H1 (cell line): ENCODE data around the gene TXNRD2. TPM values are rescaled to one million over a fixed set of nuclear protein-coding genes. Genes with fewer than 3 reads are reported as not detected.

ENCODE experiments used
- CTCF ChIA-PET: fragments of 300-600 bp; sonication (Branson Sonifier 250); formaldehyde crosslinking; loops from one replicate; lab custom pipeline; 2021; ENCODE audit not compliant: partially characterized antibody; lab: Charles Lee
- POLR2A ChIA-PET: fragments of 300-600 bp; sonication (Branson Sonifier 250); formaldehyde crosslinking; loops from one replicate; lab custom pipeline; 2021; ENCODE audit warnings: inconsistent platforms; ENCODE audit not compliant: partially characterized antibody; lab: Charles Lee
- DNase-seq, 2 experiments: peaks; one replicate each; pipeline versions ENCODE4 v3.0.0 to v3.0.0-alpha.2; 2010 to 2022; ENCODE audit warnings: low spot score in 2 of 2, low read depth in 1 of 2, mixed read lengths in 1 of 2
- FAIRE-seq: peaks from 2 replicates; lab custom pipeline; 2011; peaks lifted over from hg19 to GRCh38; lab: Jason Lieb, UNC
- H2AFZ ChIP-seq: 2 replicates; pipeline ENCODE4 v1.8.1; 2012; ENCODE audit warnings: low read length, inconsistent platforms
- H2AK5ac ChIP-seq: 2 replicates; pipeline ENCODE4 v1.6.1; 2013; ENCODE audit warnings: low read depth, low read length
- H2BK120ac ChIP-seq: replicated peaks from 2 replicates; pipeline ENCODE3; 2013; ENCODE audit warnings: low read depth, low read length, inconsistent platforms
- H2BK12ac ChIP-seq: 2 replicates; pipeline ENCODE4 v1.6.1; 2013; ENCODE audit warnings: low read depth, low read length
- H2BK15ac ChIP-seq: 2 replicates; pipeline ENCODE4 v1.6.1; 2013; ENCODE audit warnings: low read length
- H2BK20ac ChIP-seq: 2 replicates; pipeline ENCODE4 v1.6.1; 2013; ENCODE audit warnings: low read length
- H2BK5ac ChIP-seq: 2 replicates; pipeline ENCODE4 v1.6.1; 2013; ENCODE audit warnings: low read depth, low read length
- H3K14ac ChIP-seq: 2 replicates; pipeline ENCODE4 v1.6.1; 2013; ENCODE audit warnings: inconsistent platforms; ENCODE audit not compliant: insufficient read length
- H3K18ac ChIP-seq: 2 replicates; pipeline ENCODE4 v1.6.1; 2013; ENCODE audit warnings: low read length; ENCODE audit errors: extremely low read depth
- H3K23ac ChIP-seq: 2 replicates; pipeline ENCODE4 v1.6.1; 2013; ENCODE audit warnings: inconsistent platforms; ENCODE audit not compliant: insufficient read length
- H3K23me2 ChIP-seq: 2 replicates; pipeline ENCODE4 v1.6.1; 2013; ENCODE audit warnings: low read depth, low read length
- H3K27ac ChIP-seq: 2 replicates; pipeline ENCODE4 v1.6.1; 2011; ENCODE audit warnings: low read depth, low read length, inconsistent platforms
- H3K27me3 ChIP-seq, 4 experiments: replicated peaks in 1 of 4; 1 replicate in 1 of 4; 2 replicates in 3 of 4; pipeline versions ENCODE4 v1.6.1 to v1.8.1; 2011 to 2013; ENCODE audit warnings: low read length in 3 of 4, mild to moderate bottlenecking in 3 of 4, inconsistent platforms in 2 of 4, mixed read lengths in 2 of 4, moderate library complexity in 1 of 4; ENCODE audit not compliant: control insufficient read depth in 3 of 4, insufficient read depth in 3 of 4; ENCODE audit errors: extremely low read depth in 1 of 4
- H3K36me3 ChIP-seq, 4 experiments: 2 replicates each; pipeline versions ENCODE4 v1.6.1 to v1.8.1; 2011 to 2013; ENCODE audit warnings: mild to moderate bottlenecking in 4 of 4, low read length in 3 of 4, moderate library complexity in 2 of 4, control low read depth in 1 of 4, inconsistent platforms in 1 of 4; ENCODE audit not compliant: insufficient read depth in 4 of 4, control insufficient read depth in 2 of 4
- H3K4ac ChIP-seq: replicated peaks from 2 replicates; pipeline ENCODE3; 2013; ENCODE audit warnings: low read length, low read depth, mixed read lengths, inconsistent platforms; ENCODE audit not compliant: insufficient read length
- H3K4me1 ChIP-seq, 4 experiments: replicated peaks in 1 of 4; 1 replicate in 1 of 4; 2 replicates in 3 of 4; pipeline versions ENCODE4 v1.6.1 to v1.8.1; 2011 to 2013; ENCODE audit warnings: low read length in 3 of 4, inconsistent platforms in 2 of 4, mixed read lengths in 1 of 4; ENCODE audit not compliant: insufficient read depth in 4 of 4, control insufficient read depth in 3 of 4
- H3K4me2 ChIP-seq, 2 experiments: 2 replicates each; pipeline versions ENCODE4 v1.6.1 to v1.8.1; 2011 to 2013; ENCODE audit warnings: low read depth in 2 of 2, low read length in 2 of 2, control low read depth in 1 of 2, inconsistent platforms in 1 of 2, mild to moderate bottlenecking in 1 of 2; ENCODE audit not compliant: insufficient read depth in 1 of 2
- H3K4me3 ChIP-seq, 4 experiments: fragments of 200-600, 300-600 bp in 1 of 4; sonication (generic), shearing (Covaris generic), sonication (Bioruptor Twin) in 1 of 4; 2 replicates each; pipeline versions ENCODE4 v1.5.1 to v1.8.1; 2011 to 2016; ENCODE audit warnings: low read length in 4 of 4, low read depth in 3 of 4, control low read depth in 2 of 4, inconsistent platforms in 2 of 4, mild to moderate bottlenecking in 2 of 4, mixed read lengths in 1 of 4, moderate library complexity in 1 of 4; ENCODE audit not compliant: insufficient read depth in 2 of 4; ENCODE audit errors: extremely low read depth in 1 of 4
- H3K56ac ChIP-seq: replicated peaks from 2 replicates; pipeline ENCODE3; 2013; ENCODE audit warnings: low read depth, mild to moderate bottlenecking, mixed read lengths, low read length, inconsistent platforms; ENCODE audit not compliant: insufficient read length
- H3K79me1 ChIP-seq: 2 replicates; pipeline ENCODE4 v1.6.1; 2013; ENCODE audit warnings: low read depth, low read length, control low read depth
- H3K79me2 ChIP-seq, 2 experiments: 2 replicates each; pipeline versions ENCODE4 v1.6.1 to v1.8.1; 2012 to 2013; ENCODE audit warnings: low read length in 2 of 2, mild to moderate bottlenecking in 2 of 2, inconsistent platforms in 1 of 2; ENCODE audit not compliant: insufficient read depth in 2 of 2, control insufficient read depth in 1 of 2
- H3K9ac ChIP-seq, 4 experiments: replicated peaks in 1 of 4; 1 replicate in 1 of 4; 2 replicates in 3 of 4; pipeline versions ENCODE4 v1.6.1 to v1.8.1; 2011 to 2013; ENCODE audit warnings: low read depth in 3 of 4, low read length in 3 of 4, control low read depth in 2 of 4, mild to moderate bottlenecking in 2 of 4, moderate library complexity in 2 of 4, inconsistent platforms in 1 of 4; ENCODE audit errors: extremely low read depth in 1 of 4
- H3K9me3 ChIP-seq, 2 experiments: 2 replicates each; pipeline versions ENCODE4 v1.6.1 to v1.8.1; 2012 to 2013; ENCODE audit warnings: mild to moderate bottlenecking in 2 of 2, moderate library complexity in 2 of 2, control low read depth in 1 of 2, inconsistent platforms in 1 of 2, low read depth in 1 of 2, low read length in 1 of 2, mixed read lengths in 1 of 2; ENCODE audit not compliant: insufficient read depth in 2 of 2
- H4K20me1 ChIP-seq, 2 experiments: replicated peaks in 1 of 2; 2 replicates each; pipeline versions ENCODE3 to v1.8.1; 2011 to 2013; ENCODE audit warnings: inconsistent platforms in 2 of 2, low read length in 2 of 2, mild to moderate bottlenecking in 1 of 2; ENCODE audit not compliant: insufficient read depth in 2 of 2, control insufficient read depth in 1 of 2
- H4K5ac ChIP-seq: 2 replicates; pipeline ENCODE4 v1.6.1; 2013; ENCODE audit warnings: low read length, low read depth, mixed read lengths, inconsistent platforms; ENCODE audit not compliant: insufficient read length
- H4K8ac ChIP-seq: 2 replicates; pipeline ENCODE4 v1.8.0; 2013; ENCODE audit warnings: mild to moderate bottlenecking, moderate library complexity, low read length, inconsistent platforms; ENCODE audit not compliant: insufficient read depth; ENCODE audit errors: extremely low read depth
- H4K91ac ChIP-seq: replicated peaks from 2 replicates; pipeline ENCODE3; 2013; ENCODE audit warnings: low read length, mixed read lengths, inconsistent platforms; ENCODE audit not compliant: insufficient read length
- BRCA1 ChIP-seq: IDR thresholded peaks from 2 replicates; pipeline ENCODE4 v1.6.1; 2012; ENCODE audit warnings: low read depth, low read length, improper control_type of control experiment
- CHD2 ChIP-seq: IDR thresholded peaks from 2 replicates; pipeline ENCODE4 v1.6.1; 2012; ENCODE audit warnings: low read length, improper control_type of control experiment
- E2F6 ChIP-seq: IDR thresholded peaks from 2 replicates; pipeline ENCODE4 v1.6.1; 2012; ENCODE audit warnings: inconsistent platforms
- HDAC6 ChIP-seq: IDR thresholded peaks from one replicate; pipeline ENCODE4 v1.7.1; 2012; ENCODE audit warnings: low read depth, mild to moderate bottlenecking, inconsistent platforms, low read length, moderate library complexity
- PHF8 ChIP-seq: fragments of 200-600 bp; sonication (generic); conservative IDR thresholded peaks from 2 replicates; pipeline ENCODE4 v1.7.1; 2012; ENCODE audit warnings: low read depth, mild to moderate bottlenecking, inconsistent platforms, low read length, moderate library complexity
- POLR2AphosphoS5 ChIP-seq: IDR thresholded peaks from 2 replicates; pipeline ENCODE4 v1.6.1; 2011; ENCODE audit warnings: low read depth, low read length
- RXRA ChIP-seq: IDR thresholded peaks from 2 replicates; pipeline ENCODE4 v1.6.1; 2011; ENCODE audit warnings: low read depth, mild to moderate bottlenecking, low read length, moderate library complexity; ENCODE audit not compliant: insufficient read depth
- SIN3A ChIP-seq, 2 experiments: IDR thresholded peaks in 1 of 2; conservative IDR thresholded peaks in 1 of 2; 2 replicates each; pipeline ENCODE4 v1.6.1; 2011 to 2012; ENCODE audit warnings: low read length in 2 of 2, improper control_type of control experiment in 1 of 2, low read depth in 1 of 2, mild to moderate bottlenecking in 1 of 2
- TAF1 ChIP-seq: IDR thresholded peaks from 2 replicates; pipeline ENCODE4 v1.6.1; 2011; ENCODE audit warnings: mild to moderate bottlenecking, low read depth, low read length
- TBP ChIP-seq: IDR thresholded peaks from 2 replicates; pipeline ENCODE4 v1.6.1; 2011; ENCODE audit warnings: low read depth, low read length, improper control_type of control experiment
- WGBS, 2 experiments: shearing (Covaris generic) in 1 of 2; methylation state at CpG; one replicate each; pipeline versions ENCODE4 v1.1.6 to v1.1.7; 2013 to 2015; ENCODE audit warnings: low lambda C conversion rate in 2 of 2, mixed read lengths in 2 of 2, inconsistent platforms in 1 of 2, low coverage in 1 of 2, missing lambda C conversion rate in 1 of 2; ENCODE audit not compliant: insufficient replicate concordance in 2 of 2, insufficient coverage in 1 of 2, insufficient read length in 1 of 2; ENCODE audit errors: extremely low coverage in 1 of 2, missing lambda C conversion rate in 1 of 2; 5-methylcytosine and 5-hydroxymethylcytosine counted together
- polyA plus RNA-seq, 7 experiments: library from polyadenylated mRNA; depleted of rRNA in 3 of 7; stranded (reverse) in 5 of 7; unstranded in 2 of 7; fragments of >200 nt in 5 of 7; fragments of 200-250 nt in 2 of 7; gene quantifications; 1 replicate in 5 of 7; 2 replicates in 1 of 7; 4 replicates in 1 of 7; pipeline versions ENCODE4 v1.2.1 to v1.2.3, GENCODE V29; 2011 to 2013; ENCODE audit warnings: missing spikeins in 2 of 7, mixed read lengths in 2 of 7
- total RNA-seq: library from RNA; stranded (reverse); fragmentation: NEBNext Ultra II Directional; extraction: Animal tissue kit (Norgen Biotek cat#: 25700); gene quantifications from 2 replicates; pipeline ENCODE4 v1.2.1, GENCODE V29; 2021

The TXNRD2 gene
- total and polyA plus RNA-seq, 2 of the 8 experiments (the other 6 are each of a cell fraction or from before 2014, with no cell fraction given): 14.8 to 21.9 TPM

GRCh38 chr22:19959587-19960490 is 18.2 kb upstream of the TXNRD2 start:
- Histone ChIP-seq H3K18ac (peak overlapping the region; percentile 89), H4K8ac (peak overlapping the region; percentile 73; the same call in 1 of the 2 replicates), H3K14ac (no peak overlapping the region), H3K4ac (peak overlapping the region; percentile 78), H4K20me1 (peaks cover 0 to 3% of the 10 kb centered on the region in 2 experiments), H3K56ac (no peak overlapping the region), H2BK5ac (peak overlapping the region; percentile 88), H2BK12ac (peak overlapping the region; percentile 92; the same call in 1 of the 2 replicates), H3K9ac (no peak overlapping the region; a peak in 1 of 7 replicates), H3K27me3 (no peaks in the 10 kb centered on the region), H3K79me1 (no peaks in the 10 kb centered on the region), H3K4me1 (peaks cover 0 to 23% (median 18%) of the 10 kb centered on the region in 4 experiments; a peak in 6 of 7 replicates), H3K4me2 (peak overlapping the region; percentile 68 to 74), H4K5ac (peak overlapping the region; percentile 87), H2BK15ac (peak overlapping the region; percentile 88; the same call in 1 of the 2 replicates), H3K27ac (peak overlapping the region; percentile 30; the same call in 1 of the 2 replicates), H3K79me2 (no peaks in the 10 kb centered on the region), H3K23ac (no peak overlapping the region), H2AK5ac (peak overlapping the region; percentile 33; the same call in 1 of the 2 replicates), H2AFZ (no peak overlapping the region), H2BK20ac (0 out of 2 replicates have a peak overlapping the region, but pooled peaks have one; percentile 48), H2BK120ac (no peak overlapping the region), H3K4me3 (peak overlapping the region in 2 of 4 experiments; percentile 14 to 36; a peak in 3 of 8 replicates), H3K9me3 (no peaks in the 10 kb centered on the region), H4K91ac (peak overlapping the region; percentile 95), H3K23me2 (peaks cover 5% of the 10 kb centered on the region), H3K36me3 (no peaks in the 10 kb centered on the region)
- WGBS, 2 experiments: 40% methylated on average over 10 of the region's 13 CpGs; no CpG with 5 or more reads in 1 of the 2 experiments
- FAIRE-seq (no peak), DNase-seq (no peak)
- ChIA-PET CTCF (interaction anchor here (0.8 to 16.2 kb wide), 7 partner anchors 11 to 138 kb away, joined by 3 to 369 read pairs (median 4); no protein-coding TSS in a partner anchor), POLR2A (interaction anchor here (1.3 to 1.4 kb wide), 2 partner anchors 10 to 12 kb away, joined by 3 to 4 read pairs; no protein-coding TSS in a partner anchor)
- TF ChIP-seq POLR2AphosphoS5 (no peak), RXRA (no peak), TBP (no peak), CHD2 (no peak), BRCA1 (no peak), E2F6 (no peak), SIN3A (conservative IDR thresholded peaks at IDR 0.05 in 1 of 2, IDR thresholded peaks at IDR 0.05 in 1 of 2; ENCODE audit: low read depth in 1 of 2, low read length in 2 of 2) (no peak), HDAC6 (no peak), TAF1 (no peak), PHF8 (0 out of 2 replicates have a peak, but pooled peaks have one; percentile 20)
